Measurements from ENCODE around the gene GLRX. TPM values are rescaled to one million over a fixed set of nuclear protein-coding genes. Genes with fewer than 3 reads are reported as not detected.
"Not testable (repeated sequence)": the region's sequence is repeated elsewhere in the genome, so short reads cannot be mapped to it uniquely, and the experiment has no call there.

Gene GLRX
- total RNA-seq, 1 donor from 2014 or later, result 18.3 TPM

GRCh38 chr5:95812074-95812471, 10.5 kb downstream of the GLRX start:
- peaks cover 45% of the 10 kb centered on the region for H3K4me1 Mint-ChIP-seq (ENCODE audit: low read depth)
- no peak for DNase-seq (ENCODE audit: low spot score)
- no peak overlapping the region for H3K4me3 Mint-ChIP-seq (ENCODE audit: unreplicated experiment)
- TF ChIP-seq, protein P1, sequence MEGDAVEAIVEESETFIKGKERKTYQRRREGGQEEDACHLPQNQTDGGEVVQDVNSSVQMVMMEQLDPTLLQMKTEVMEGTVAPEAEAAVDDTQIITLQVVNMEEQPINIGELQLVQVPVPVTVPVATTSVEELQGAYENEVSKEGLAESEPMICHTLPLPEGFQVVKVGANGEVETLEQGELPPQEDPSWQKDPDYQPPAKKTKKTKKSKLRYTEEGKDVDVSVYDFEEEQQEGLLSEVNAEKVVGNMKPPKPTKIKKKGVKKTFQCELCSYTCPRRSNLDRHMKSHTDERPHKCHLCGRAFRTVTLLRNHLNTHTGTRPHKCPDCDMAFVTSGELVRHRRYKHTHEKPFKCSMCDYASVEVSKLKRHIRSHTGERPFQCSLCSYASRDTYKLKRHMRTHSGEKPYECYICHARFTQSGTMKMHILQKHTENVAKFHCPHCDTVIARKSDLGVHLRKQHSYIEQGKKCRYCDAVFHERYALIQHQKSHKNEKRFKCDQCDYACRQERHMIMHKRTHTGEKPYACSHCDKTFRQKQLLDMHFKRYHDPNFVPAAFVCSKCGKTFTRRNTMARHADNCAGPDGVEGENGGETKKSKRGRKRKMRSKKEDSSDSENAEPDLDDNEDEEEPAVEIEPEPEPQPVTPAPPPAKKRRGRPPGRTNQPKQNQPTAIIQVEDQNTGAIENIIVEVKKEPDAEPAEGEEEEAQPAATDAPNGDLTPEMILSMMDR (IDR thresholded peaks at IDR 0.05), result no peak
- H3K27ac Mint-ChIP-seq (ENCODE audit: unreplicated experiment), result peak overlapping the region; percentile 67
- no peaks in the 10 kb centered on the region for H3K27me3 Mint-ChIP-seq (ENCODE audit: low read depth)
- H3K9me3 Mint-ChIP-seq (ENCODE audit: low read depth), result no peaks in the 10 kb centered on the region
- peaks cover 17% of the 10 kb centered on the region for H3K36me3 Mint-ChIP-seq (ENCODE audit: low read depth)

GRCh38 chr5:95811461-95812073, 11.0 kb downstream of the GLRX start:
- not testable (repeated sequence) for H3K9me3 Mint-ChIP-seq (ENCODE audit: low read depth); H3K27me3 Mint-ChIP-seq (ENCODE audit: low read depth); H3K4me3 Mint-ChIP-seq (ENCODE audit: unreplicated experiment); DNase-seq (ENCODE audit: low spot score)
- Mint-ChIP-seq H3K36me3 (ENCODE audit: low read depth) (peaks cover 16% of the 10 kb centered on the region), H3K4me1 (ENCODE audit: low read depth) (peaks cover 45% of the 10 kb centered on the region), H3K27ac (ENCODE audit: unreplicated experiment) (peak overlapping the region; percentile 84)

GRCh38 chr5:95811126-95811423, 11.5 kb downstream of the GLRX start:
- not testable (repeated sequence) for H3K9me3 Mint-ChIP-seq (ENCODE audit: low read depth); H3K27me3 Mint-ChIP-seq (ENCODE audit: low read depth); DNase-seq (ENCODE audit: low spot score); H3K4me3 Mint-ChIP-seq (ENCODE audit: unreplicated experiment)
- Mint-ChIP-seq H3K36me3 (ENCODE audit: low read depth) (peaks cover 12% of the 10 kb centered on the region), H3K4me1 (ENCODE audit: low read depth) (peaks cover 45% of the 10 kb centered on the region), H3K27ac (ENCODE audit: unreplicated experiment) (peak overlapping the region; percentile 84)

- no peak for DNase-seq (ENCODE audit: low spot score)
- TF ChIP-seq, protein P1 (IDR thresholded peaks at IDR 0.05), result no peak
- H3K4me1 Mint-ChIP-seq (ENCODE audit: low read depth), result peaks cover 45% of the 10 kb centered on the region
- H3K9me3 Mint-ChIP-seq (ENCODE audit: low read depth), result no peaks in the 10 kb centered on the region
- peak overlapping the region; percentile 43 for H3K4me3 Mint-ChIP-seq (ENCODE audit: unreplicated experiment)
- peaks cover 9% of the 10 kb centered on the region for H3K36me3 Mint-ChIP-seq (ENCODE audit: low read depth)
- H3K27me3 Mint-ChIP-seq (ENCODE audit: low read depth), result no peaks in the 10 kb centered on the region
- H3K27ac Mint-ChIP-seq (ENCODE audit: unreplicated experiment), result peak overlapping the region; percentile 84
Observed at GRCh38 chr5:95810305-95811125, 12.0 kb downstream of the GLRX start.

- peaks cover 45% of the 10 kb centered on the region for H3K4me1 Mint-ChIP-seq (ENCODE audit: low read depth)
- H3K36me3 Mint-ChIP-seq (ENCODE audit: low read depth), result peaks cover 11% of the 10 kb centered on the region
- H3K27ac Mint-ChIP-seq (ENCODE audit: unreplicated experiment), result peak overlapping the region; percentile 84
- peaks cover 8% of the 10 kb centered on the region for H3K9me3 Mint-ChIP-seq (ENCODE audit: low read depth)
- DNase-seq (ENCODE audit: low spot score), result no peak
- H3K27me3 Mint-ChIP-seq (ENCODE audit: low read depth), result no peaks in the 10 kb centered on the region
- no peak overlapping the region for H3K4me3 Mint-ChIP-seq (ENCODE audit: unreplicated experiment)
- TF ChIP-seq, protein P1 (IDR thresholded peaks at IDR 0.05), result no peak
Observed at GRCh38 chr5:95809414-95809960, 13.0 kb downstream of the GLRX start.

- peak overlapping the region; percentile 84 for H3K27ac Mint-ChIP-seq (ENCODE audit: unreplicated experiment)
- H3K4me3 Mint-ChIP-seq (ENCODE audit: unreplicated experiment), result peak overlapping the region; percentile 22
- peaks cover 46% of the 10 kb centered on the region for H3K4me1 Mint-ChIP-seq (ENCODE audit: low read depth)
Observed at GRCh38 chr5:95808686-95809413, 13.7 kb downstream of the GLRX start.

More at GRCh38 chr5:95808686-95809413, 13.7 kb downstream of the GLRX start:
- Mint-ChIP-seq H3K27me3 (ENCODE audit: low read depth) (no peaks in the 10 kb centered on the region), H3K36me3 (ENCODE audit: low read depth) (peaks cover 8% of the 10 kb centered on the region), H3K9me3 (ENCODE audit: low read depth) (peaks cover 10% of the 10 kb centered on the region)
- TF ChIP-seq, protein P1 (IDR thresholded peaks at IDR 0.05), result no peak
- no peak for DNase-seq (ENCODE audit: low spot score)

Data from chondrocyte (in vitro differentiated cells).